G401.6 (cell line): ENCODE data around the gene MRPL20.

Experiments
- FAIRE-seq: peaks from 2 replicates; lab custom pipeline; 2012; peaks lifted over from hg19 to GRCh38; lab: Jason Lieb, UNC

MRPL20 gene

DNA sequence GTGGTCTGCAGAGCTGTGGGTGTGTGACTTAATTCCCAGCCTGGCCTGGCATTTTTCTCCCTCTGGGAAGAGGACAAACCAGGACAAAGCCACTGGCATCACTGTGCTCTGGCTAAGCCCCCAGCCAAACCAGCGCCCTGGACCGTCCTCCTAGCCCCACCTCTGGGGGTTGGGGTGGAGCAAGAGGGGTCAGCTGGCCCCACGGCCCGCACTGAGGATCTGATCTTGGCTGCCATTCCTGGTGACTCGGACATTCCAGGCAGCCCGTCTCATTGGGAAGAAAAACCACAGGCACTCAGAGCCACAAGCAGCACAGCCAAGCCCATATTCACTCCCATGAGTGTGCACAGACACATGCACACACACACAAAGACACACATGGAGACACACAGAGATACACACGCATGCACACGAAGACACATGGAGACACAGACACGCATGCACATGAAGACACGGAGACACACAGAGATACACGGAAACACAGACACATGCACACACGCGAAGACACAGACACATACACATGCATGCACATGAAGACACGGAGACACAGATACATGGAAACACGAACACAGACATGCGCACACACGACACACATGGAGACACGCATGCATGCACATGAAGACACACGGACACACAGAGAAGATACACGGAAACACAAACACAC is 46.5 kb downstream of the MRPL20 start:
- no peak for FAIRE-seq

DNA sequence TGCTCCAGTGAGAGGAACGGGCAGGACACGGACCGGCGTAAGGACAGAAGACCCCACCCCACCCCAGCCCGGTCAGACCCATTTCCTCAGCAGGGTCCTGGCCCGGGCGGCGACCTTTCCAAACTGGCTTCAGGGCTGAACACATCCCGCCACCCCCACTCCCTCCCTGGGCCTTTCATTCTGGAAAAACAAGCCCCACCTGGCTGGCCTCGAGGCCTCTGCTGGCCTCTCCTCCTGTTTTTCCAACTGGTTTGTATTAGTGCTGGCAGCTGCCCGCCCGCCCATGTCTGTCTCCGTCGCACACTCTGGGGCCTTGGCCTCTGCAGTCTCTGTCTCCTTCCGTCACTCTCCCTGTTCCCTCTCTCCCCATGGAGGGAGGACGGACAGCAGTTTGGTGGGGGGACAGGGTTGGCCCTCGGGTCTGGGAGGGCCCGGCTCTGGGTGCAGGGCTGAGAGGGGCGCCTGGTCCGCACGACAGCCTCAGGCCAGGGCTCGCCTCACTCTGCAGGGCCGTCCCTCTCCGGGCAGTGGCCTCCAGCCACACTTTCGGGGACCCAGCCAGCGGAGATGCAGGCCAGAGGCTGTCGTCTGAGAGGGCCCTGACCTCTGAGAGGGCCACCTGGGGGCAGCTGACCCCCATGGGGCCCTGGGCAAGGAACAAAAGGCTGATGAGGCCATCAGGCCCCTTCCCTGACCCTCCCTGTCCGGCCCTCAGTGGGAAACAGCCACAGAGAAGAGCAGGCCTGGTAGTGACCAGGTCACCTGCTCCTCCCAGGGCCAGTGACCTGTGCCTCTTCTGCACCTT is 47.2 kb downstream of the MRPL20 start:
- no peak for FAIRE-seq

DNA sequence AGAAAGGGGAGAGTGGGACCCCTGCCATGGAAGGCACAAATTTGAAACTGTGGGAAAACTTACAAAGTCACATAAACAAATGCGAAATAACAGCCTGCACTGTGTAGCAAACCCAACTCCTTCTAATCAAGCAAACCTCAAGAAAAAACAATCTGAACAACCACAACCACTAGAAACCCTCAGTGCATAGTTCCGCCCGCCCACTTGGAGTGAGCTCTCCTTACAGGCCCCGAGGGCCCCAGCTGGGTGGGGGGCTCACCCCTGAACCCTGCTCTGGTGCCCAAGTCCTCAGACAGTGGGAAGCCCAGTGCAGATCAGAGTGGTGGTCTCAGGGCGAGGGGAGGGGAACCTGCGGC is 47.8 kb downstream of the MRPL20 start:
- no peak for FAIRE-seq

DNA sequence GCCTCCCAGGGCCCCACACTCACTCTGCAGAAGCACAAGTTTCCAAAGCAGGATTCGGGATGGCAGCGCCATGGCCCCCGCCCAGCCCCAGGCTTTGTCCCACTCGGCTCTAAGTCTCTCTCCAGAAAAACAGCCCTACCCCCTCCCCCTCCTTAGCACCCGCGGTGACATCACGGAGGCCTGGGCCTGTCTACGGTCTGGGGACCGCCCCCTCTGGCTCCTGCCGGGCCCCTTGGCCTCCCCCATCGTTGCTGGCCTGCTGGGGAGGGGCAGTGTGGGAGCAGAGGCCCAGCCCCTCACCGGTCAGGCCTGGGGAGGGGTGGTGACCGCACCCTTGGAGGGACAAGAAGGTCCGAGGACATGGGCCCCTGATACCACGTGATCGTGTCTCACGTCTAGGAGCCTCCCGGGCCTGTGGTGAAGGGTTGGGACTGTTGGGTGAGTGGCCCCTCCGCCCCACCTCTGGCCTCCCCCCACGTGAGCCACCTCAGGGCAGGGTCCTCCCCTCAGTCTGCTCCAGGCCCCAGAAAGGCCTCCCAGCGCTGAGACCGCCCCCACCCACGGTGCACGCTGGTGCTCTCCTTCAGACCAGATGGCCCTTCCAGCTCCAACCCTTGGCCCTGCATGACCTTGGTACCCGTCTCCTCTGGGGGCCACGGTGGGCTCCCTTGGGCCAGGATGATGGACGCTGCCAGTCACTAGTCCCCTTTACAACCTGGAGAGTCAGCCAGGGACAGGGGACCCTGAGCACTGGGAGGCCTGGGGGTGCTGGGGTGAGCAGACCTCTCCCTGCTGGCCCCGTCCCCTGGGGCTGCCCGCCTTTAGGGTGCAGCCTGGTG is 48.4 kb downstream of the MRPL20 start, which contains the start of gene MXRA8:
Gene MXRA8 (minus strand): TSS at position 123 of the 839 bp plus-strand sequence. CDS start 51 bp downstream, at position 72.
- FAIRE-seq = no peak

DNA sequence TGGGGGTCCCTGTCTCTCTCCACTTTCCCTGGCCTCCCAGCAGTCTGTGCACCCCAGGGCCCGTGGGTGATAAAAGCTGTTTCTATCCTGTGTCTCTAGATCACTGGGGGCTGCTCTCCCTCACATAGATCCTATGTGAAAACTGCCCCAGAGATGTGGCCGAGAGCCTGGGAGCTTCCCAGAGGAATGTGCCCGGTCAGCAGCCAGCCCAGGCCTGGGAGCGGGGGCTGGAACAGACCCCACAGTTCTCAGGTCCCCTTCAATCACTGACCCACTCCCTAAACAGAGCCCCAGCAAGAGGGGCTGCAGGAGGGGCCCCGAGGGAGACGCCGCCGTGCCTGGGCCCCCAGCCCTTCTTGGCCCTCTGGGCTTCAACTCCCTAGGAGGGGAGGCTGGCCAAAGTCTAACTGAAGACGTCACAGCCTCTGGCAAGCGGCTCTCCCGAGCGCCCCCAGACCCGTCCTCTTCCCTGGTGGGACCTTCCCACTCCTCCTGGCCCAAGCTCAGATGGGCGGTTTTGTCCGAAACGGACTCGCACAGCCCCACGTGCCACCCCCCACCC is 49.1 kb downstream of the MRPL20 start:
- no peak for FAIRE-seq

DNA sequence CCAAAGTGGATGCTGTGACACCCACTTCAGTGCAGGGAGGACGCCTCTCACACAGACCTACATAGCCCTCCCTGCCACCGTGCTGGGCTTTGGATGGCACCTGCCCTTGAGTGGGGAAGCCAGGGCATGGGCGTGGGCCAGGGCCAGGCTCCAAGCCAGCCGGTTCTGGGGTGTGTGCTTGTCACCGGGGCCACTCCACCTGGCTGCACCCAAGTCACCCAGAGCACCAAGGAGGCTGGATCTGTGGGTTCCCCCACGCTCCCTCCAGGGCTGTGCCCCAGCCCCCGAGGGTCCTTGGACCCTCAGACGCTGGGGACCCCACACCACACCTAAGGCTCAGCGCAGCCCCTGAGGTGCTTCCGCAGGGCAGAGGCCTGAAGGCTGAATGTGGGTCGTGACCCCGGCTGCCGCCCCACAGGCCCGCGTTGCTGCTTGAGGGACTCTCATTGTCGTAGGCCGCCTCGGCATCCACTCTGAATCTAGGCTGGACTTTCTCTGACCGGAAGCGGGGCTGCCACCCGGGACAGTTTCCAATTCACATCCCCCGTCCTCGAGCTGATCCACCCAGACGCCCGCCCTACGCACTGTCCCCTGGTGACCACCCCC is 50.2 kb downstream of the MRPL20 start:
- FAIRE-seq = no peak

DNA sequence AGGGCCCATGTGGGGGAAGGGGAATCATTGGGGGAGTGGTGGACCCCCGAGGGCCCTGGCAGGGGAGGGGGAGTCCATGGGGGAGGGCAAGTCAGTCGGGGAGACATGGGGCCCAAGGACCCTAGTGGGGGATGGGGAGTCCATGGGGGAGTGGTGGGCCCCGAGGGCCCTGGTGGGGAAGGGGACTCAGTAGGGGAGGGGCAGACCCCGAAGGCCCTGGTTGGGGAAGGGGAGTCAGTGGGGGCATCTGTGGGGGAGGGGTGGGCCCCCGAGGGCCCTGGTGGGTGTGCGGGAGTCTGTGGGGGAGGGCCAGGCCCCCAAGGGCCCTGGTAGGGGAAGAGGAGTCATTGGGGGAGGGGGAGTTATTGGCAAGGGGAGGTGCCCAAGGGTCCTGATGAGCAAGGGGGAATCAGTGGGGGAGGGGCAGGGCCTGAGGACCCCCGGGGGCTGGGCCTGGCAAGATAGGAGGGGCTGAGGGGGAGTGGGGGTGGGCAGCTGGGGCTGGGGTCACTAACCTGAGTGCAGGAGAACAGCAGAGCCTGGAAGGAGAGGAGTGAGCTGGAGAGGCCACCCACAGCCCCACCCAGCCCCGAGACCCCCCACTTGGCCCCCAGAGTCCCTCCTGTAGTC is 50.8 kb downstream of the MRPL20 start:
- FAIRE-seq = no peak

DNA sequence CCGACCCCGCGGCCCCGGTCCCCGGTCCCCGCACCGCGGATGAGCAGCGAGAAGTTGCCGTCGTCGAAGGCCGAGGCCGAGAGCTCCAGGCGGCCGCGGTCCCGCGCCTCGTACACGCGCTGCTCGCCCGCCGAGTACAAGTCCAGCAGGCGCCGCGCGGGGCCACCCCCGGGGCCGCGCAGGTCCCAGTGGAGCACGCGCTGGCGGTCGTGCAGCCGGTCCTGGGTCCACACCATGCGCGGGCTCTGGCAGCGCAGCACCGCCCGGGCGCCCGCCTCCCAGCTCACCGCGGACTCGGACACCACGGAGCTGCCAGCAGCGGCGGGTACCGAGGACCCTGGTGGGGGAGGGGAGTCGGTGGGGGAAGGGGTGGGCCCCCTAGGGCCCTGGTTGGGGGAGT is 51.7 kb downstream of the MRPL20 start:
- FAIRE-seq = no peak

DNA sequence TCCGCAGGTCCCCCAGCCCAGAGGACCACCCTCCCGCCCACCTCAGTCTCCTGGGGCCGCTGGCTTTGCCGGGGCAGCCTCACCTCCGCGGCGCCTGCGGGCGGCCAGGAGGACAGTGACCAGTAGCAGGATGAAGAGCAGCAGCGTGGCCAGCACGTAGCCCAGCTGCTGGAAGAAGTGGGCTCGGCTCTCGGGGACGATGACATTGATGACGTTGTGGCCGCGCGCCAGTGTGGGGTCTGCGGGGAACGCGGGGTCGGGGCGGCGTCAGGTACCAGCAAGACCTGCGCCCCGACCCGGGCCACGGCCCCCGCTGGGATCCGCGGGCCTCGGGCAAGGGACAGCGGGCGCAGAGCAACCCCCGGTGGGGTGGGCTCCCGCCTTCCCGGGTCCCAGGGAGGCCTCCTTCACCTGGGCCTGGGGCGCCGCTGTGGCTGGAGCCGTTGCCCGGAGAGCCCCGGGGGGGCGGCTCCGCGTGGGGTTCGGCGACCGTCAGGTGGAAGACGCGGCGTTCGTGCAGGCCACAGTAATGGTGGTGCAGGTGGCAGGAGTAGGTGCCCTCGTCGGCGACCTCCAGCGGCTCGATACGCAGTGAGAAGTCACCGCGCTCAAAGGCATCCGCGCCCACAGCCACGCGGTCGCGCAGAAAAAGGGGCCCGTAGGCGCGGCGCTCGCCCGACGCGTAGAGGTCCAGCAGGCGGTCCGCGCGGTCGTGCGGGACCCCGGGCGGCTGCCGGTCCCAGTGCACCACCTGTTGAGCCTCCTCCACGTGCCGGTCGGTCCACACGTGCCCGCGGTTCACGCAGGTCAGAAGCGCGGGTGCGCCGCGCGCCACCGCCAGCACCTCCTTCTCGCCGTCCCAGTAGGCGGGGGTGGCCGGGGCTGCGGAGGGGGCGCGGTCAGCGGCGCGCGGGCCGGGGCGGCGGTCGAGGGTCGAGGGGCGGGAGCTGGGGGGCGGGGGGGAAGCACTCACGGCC is 52.5 kb downstream of the MRPL20 start:
- FAIRE-seq = no peak

DNA sequence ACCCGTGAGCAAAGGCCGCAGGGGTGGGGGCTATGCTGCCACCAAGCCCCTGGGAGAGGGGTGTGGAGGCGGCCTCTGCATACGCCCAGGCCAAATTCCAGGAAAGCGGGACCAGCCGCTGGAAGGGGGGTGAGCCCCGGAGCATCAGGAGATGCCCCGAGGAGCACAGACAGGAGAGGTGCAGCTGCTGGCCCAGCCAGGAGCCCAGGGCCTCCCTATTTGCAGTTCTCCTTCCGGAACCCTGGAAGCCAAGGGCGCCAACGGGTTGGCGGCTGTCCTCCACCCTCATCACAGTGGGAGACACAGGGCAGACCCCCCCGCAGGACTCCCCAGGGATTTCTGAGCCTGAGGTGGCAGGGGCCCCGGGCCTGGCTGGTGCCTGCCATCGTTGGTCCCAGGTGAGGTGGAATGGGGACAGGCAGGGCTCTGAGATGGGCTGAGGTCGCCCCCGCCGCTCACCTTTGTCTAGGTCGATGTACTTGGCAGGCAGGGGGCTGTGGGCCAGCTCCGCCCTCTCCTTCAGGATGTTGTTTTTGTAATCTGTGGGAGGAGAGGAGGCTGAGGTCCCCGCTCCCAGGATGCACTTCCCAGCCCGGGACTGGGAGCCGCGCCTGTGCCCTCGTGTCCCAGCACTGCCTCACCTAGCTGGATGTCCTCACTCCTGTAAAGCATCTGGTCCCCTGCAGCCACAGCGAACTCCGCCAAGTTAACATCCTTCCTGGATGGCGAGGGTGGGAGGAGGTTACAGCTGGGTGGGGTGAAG is 53.5 kb downstream of the MRPL20 start:
- no peak for FAIRE-seq

DNA sequence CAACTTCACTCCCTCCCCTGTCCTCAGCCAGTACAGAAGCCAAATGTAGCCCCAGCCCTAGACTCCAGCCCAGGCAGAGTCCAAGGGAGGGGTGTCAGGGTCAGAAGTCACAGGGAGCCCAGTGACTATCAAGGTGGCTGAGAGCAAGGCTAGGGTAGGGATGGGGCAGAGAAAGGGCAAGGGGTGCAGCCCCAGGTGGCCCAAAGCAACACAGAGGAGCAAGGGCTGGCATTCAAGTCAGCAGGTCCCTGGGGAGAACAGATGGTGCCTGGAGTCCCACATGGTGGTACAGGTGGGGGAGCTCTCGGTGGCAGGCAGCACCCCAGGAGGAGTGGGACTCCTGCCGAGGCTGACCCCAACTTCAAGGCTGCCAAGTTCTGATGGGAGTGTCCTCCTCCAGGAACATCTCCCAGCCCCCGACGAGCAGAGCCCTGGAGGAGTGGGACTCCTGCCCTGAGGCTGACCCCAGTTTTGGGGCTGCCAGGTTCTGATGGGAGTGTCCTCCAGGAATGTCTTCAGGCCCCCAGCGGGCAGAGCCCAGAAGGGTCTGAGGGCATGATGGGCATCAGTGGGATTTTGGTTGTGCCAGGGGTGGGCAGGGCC is 54.2 kb downstream of the MRPL20 start:
- no peak for FAIRE-seq
